Caco-2 (cell line): ENCODE results near the gene KCTD18. TPM values are rescaled to one million over a fixed set of nuclear protein-coding genes. Genes with fewer than 3 reads are reported as not detected.

Source experiments
- BruUV-seq: library from RNA; stranded (reverse); fragments of 400-500 nt; replicated peaks from 2 replicates; lab custom pipeline; 2021; lab: Mats Ljungman, UMichigan
- CTCF ChIA-PET: fragments of 300-600 bp; sonication (Branson Sonifier 250); formaldehyde crosslinking; loops from one replicate; lab custom pipeline; 2022; ENCODE audit warnings: antibody characterized with exemption; lab: Charles Lee
- POLR2A ChIA-PET: fragments of 300-600 bp; sonication (Branson Sonifier 250); formaldehyde crosslinking; loops from one replicate; lab custom pipeline; 2022; ENCODE audit warnings: antibody characterized with exemption; lab: Charles Lee
- DNase-seq, 2 experiments: peaks; one replicate each; pipeline versions ENCODE4 v3.0.0 to v3.0.0-alpha.2; 2020 to 2022
- H3K27me3 ChIP-seq: replicated peaks from 2 replicates; pipeline ENCODE4 v1.6.0; 2011; ENCODE audit warnings: low read length; ENCODE audit not compliant: control insufficient read depth, insufficient read depth
- H3K36me3 ChIP-seq: 2 replicates; pipeline ENCODE4 v1.5.1; 2011; ENCODE audit warnings: low read length; ENCODE audit not compliant: control insufficient read depth, insufficient read depth
- H3K4me1 ChIP-seq: fragments of 250-450 bp; sonication (Bioruptor Pico); 2 replicates; pipeline ENCODE4 v1.5.1; 2020; ENCODE audit warnings: mild to moderate bottlenecking
- H3K4me3 ChIP-seq: 2 replicates; pipeline ENCODE4 v1.5.1; 2011; ENCODE audit warnings: low read depth, mild to moderate bottlenecking, control low read depth, low read length
- H3K9me3 ChIP-seq: fragments of 250-450 bp; sonication (Bioruptor Pico); 2 replicates; pipeline ENCODE4 v1.5.1; 2020; ENCODE audit warnings: mild to moderate bottlenecking, moderate library complexity
- H3K27ac Mint-ChIP-seq: one replicate; pipeline ENCODE4 v1.8.0; 2022; ENCODE audit warnings: mixed read lengths; ENCODE audit not compliant: unreplicated experiment
- H3K27me3 Mint-ChIP-seq: one replicate; pipeline ENCODE4 v1.8.0; 2022; ENCODE audit warnings: mixed read lengths; ENCODE audit not compliant: insufficient read depth, unreplicated experiment
- H3K36me3 Mint-ChIP-seq: one replicate; pipeline ENCODE4 v1.8.0; 2022; ENCODE audit warnings: mild to moderate bottlenecking, mixed read lengths; ENCODE audit not compliant: insufficient read depth, unreplicated experiment
- H3K4me1 Mint-ChIP-seq: one replicate; pipeline ENCODE4 v1.8.0; 2022; ENCODE audit warnings: low read depth, mixed read lengths; ENCODE audit not compliant: unreplicated experiment
- H3K4me3 Mint-ChIP-seq: one replicate; pipeline ENCODE4 v1.8.0; 2022; ENCODE audit warnings: mild to moderate bottlenecking, moderate library complexity, mixed read lengths; ENCODE audit not compliant: unreplicated experiment
- H3K9me3 Mint-ChIP-seq: one replicate; pipeline ENCODE4 v1.8.0; 2022; ENCODE audit warnings: mixed read lengths; ENCODE audit not compliant: unreplicated experiment
- intact Hi-C: fragments of 100-400 bp; cut with micrococcal nuclease; formaldehyde crosslinking; loops from one replicate; pipeline ENCODE4 v1.10.0; 2022; ENCODE audit not compliant: unreplicated experiment
- total RNA-seq: library from RNA; stranded (reverse); gene quantifications from 2 replicates; pipeline ENCODE4 v1.2.3, GENCODE V29; 2022
- TF ChIP-seq, protein P1 (sequence below), 2 experiments: fragments of 200-600 bp in 1 of 2; IDR thresholded peaks; 1 replicate in 1 of 2; 2 replicates in 1 of 2; pipeline versions ENCODE4 v1.5.1 to v1.8.0; 2011 to 2022; ENCODE audit warnings: antibody characterized with exemption in 1 of 2, control low read depth in 1 of 2, inconsistent platforms in 1 of 2, low read depth in 1 of 2, low read length in 1 of 2, mild to moderate bottlenecking in 1 of 2, moderate library complexity in 1 of 2; ENCODE audit not compliant: insufficient read depth in 1 of 2, severe bottlenecking in 1 of 2, unreplicated experiment in 1 of 2

Gene KCTD18
- total RNA-seq, 1 experiment from 2014 or later: 8.6 TPM

DNA sequence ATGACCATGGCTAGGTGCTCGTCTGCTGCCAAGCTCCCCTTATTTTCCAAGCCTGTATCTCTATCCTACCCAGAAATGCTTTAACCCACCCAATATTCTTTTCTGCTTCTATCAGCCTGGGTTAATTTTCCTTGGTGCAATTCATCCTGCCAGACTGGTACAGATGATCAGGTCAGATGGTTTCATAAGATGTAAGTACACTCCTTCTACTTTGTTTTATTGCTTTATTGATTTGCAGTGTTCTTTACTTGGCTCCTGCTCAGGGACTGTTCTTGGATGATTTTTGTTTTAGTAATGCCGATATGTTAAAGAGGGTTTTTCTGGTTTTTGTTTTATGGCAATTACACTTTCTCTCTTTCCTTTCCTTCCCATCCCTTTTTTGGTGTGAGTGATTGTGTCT lies 13.7 kb upstream of the KCTD18 start:
- no peaks in the 10 kb centered on the region for H3K9me3 ChIP-seq
- H3K27ac Mint-ChIP-seq: no peak overlapping the region
- intact Hi-C loops: no loop called here
- DNase-seq: no peak
- no peaks in the 10 kb centered on the region for H3K36me3 ChIP-seq
- peaks cover 5% of the 10 kb centered on the region for H3K36me3 Mint-ChIP-seq
- H3K4me1 Mint-ChIP-seq: peaks cover 14% of the 10 kb centered on the region
- H3K4me3 ChIP-seq: no peak overlapping the region
- CTCF ChIA-PET: interaction anchor here (0.8 kb wide), 1 partner anchor 142 kb away, joined by 3 read pairs; no protein-coding TSS in a partner anchor
- BruUV-seq: no TSS peak
- POLR2A ChIA-PET: no interaction called here
- H3K4me3 Mint-ChIP-seq: no peak overlapping the region
- H3K9me3 Mint-ChIP-seq: no peaks in the 10 kb centered on the region
- no peaks in the 10 kb centered on the region for H3K27me3 Mint-ChIP-seq
- peaks cover 15% of the 10 kb centered on the region; the same call in 1 of the 2 replicates for H3K4me1 ChIP-seq
- H3K27me3 ChIP-seq: no peaks in the 10 kb centered on the region
- TF ChIP-seq, protein P1, sequence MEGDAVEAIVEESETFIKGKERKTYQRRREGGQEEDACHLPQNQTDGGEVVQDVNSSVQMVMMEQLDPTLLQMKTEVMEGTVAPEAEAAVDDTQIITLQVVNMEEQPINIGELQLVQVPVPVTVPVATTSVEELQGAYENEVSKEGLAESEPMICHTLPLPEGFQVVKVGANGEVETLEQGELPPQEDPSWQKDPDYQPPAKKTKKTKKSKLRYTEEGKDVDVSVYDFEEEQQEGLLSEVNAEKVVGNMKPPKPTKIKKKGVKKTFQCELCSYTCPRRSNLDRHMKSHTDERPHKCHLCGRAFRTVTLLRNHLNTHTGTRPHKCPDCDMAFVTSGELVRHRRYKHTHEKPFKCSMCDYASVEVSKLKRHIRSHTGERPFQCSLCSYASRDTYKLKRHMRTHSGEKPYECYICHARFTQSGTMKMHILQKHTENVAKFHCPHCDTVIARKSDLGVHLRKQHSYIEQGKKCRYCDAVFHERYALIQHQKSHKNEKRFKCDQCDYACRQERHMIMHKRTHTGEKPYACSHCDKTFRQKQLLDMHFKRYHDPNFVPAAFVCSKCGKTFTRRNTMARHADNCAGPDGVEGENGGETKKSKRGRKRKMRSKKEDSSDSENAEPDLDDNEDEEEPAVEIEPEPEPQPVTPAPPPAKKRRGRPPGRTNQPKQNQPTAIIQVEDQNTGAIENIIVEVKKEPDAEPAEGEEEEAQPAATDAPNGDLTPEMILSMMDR (IDR thresholded peaks at IDR 0.05; ENCODE audit: insufficient read depth in 1 of 2, low read depth in 1 of 2, low read length in 1 of 2, severe bottlenecking in 1 of 2, unreplicated experiment in 1 of 2): no peak

DNA sequence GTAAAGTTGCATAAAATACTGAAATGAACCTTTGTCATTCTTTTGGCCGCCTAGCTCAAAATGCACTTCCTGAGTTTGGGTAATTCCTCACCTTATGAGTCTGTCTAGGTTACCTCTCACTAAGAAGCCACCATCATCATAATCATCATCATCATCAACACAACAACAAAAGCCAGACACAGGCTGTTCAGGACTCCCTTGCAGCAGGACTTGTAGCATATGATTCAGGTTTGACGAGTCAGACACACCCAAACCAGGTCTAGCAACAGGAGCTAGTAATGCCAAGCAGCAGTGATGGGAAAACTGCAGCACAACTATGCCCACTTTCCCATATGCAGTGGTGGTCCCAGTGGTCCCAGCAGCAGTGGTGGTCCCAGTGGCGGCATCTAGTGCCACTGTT lies 13.3 kb upstream of the KCTD18 start:
- H3K4me3 Mint-ChIP-seq: no peak overlapping the region
- Histone ChIP-seq H3K36me3 (no peaks in the 10 kb centered on the region), H3K27me3 (no peaks in the 10 kb centered on the region), H3K4me3 (no peak overlapping the region), H3K9me3 (peaks cover under 1% of the 10 kb centered on the region; the same call in 1 of the 2 replicates), H3K4me1 (peaks cover 15% of the 10 kb centered on the region; the same call in 1 of the 2 replicates)
- ChIA-PET CTCF (no interaction called here), POLR2A (no interaction called here)
- no peaks in the 10 kb centered on the region for H3K27me3 Mint-ChIP-seq
- intact Hi-C loops: no loop called here
- DNase-seq: no peak
- H3K36me3 Mint-ChIP-seq: peaks cover 5% of the 10 kb centered on the region
- peaks cover 10% of the 10 kb centered on the region for H3K4me1 Mint-ChIP-seq
- no TSS peak for BruUV-seq
- TF ChIP-seq, protein P1 (IDR thresholded peaks at IDR 0.05; ENCODE audit: insufficient read depth in 1 of 2, low read depth in 1 of 2, low read length in 1 of 2, severe bottlenecking in 1 of 2, unreplicated experiment in 1 of 2): no peak
- peaks cover 4% of the 10 kb centered on the region for H3K9me3 Mint-ChIP-seq
- no peak overlapping the region for H3K27ac Mint-ChIP-seq

- Histone ChIP-seq H3K27me3 (no peaks in the 10 kb centered on the region), H3K9me3 (peaks cover 15% of the 10 kb centered on the region), H3K4me1 (no peaks in the 10 kb centered on the region), H3K36me3 (no peaks in the 10 kb centered on the region), H3K4me3 (no peak overlapping the region)
- Mint-ChIP-seq H3K4me1 (no peaks in the 10 kb centered on the region), H3K9me3 (peaks cover 20% of the 10 kb centered on the region), H3K36me3 (no peaks in the 10 kb centered on the region), H3K27ac (no peak overlapping the region), H3K4me3 (no peak overlapping the region), H3K27me3 (no peaks in the 10 kb centered on the region)
- no peak for DNase-seq
- POLR2A ChIA-PET: no interaction called here
- intact Hi-C loops: no loop called here
- no TSS peak for BruUV-seq
- TF ChIP-seq, protein P1 (IDR thresholded peaks at IDR 0.05; ENCODE audit: insufficient read depth in 1 of 2, low read depth in 1 of 2, low read length in 1 of 2, severe bottlenecking in 1 of 2, unreplicated experiment in 1 of 2): no peak
- CTCF ChIA-PET: no interaction called here
These were observed 5.3 kb upstream of the KCTD18 start for GRCh38 chr2:200515155-200515554.
